Measurements from ENCODE around the gene ZNF648.

The ZNF648 gene

GRCh38 chr1:182086136-182086535, 24.6 kb upstream of the ZNF648 start:
- no peak for TF ChIP-seq ZFX (IDR thresholded peaks at IDR 0.05; ENCODE audit: borderline replicate concordance)
- no peak for TF ChIP-seq CTCF (IDR thresholded peaks at IDR 0.05)
- H3K27ac ChIP-seq = no peak overlapping the region

- H3K27ac ChIP-seq = no peak overlapping the region
- TF ChIP-seq ZFX (IDR thresholded peaks at IDR 0.05; ENCODE audit: borderline replicate concordance) (no peak), CTCF (IDR thresholded peaks at IDR 0.05) (no peak)
These were observed 24.2 kb upstream of the ZNF648 start for GRCh38 chr1:182085726-182086125.

- TF ChIP-seq ZFX (IDR thresholded peaks at IDR 0.05; ENCODE audit: borderline replicate concordance) (no peak), CTCF (IDR thresholded peaks at IDR 0.05) (peak; percentile 88)
These were observed 23.2 kb upstream of the ZNF648 start for GRCh38 chr1:182084487-182085316.

GRCh38 chr1:182083851-182084486, 22.5 kb upstream of the ZNF648 start:
- no peak overlapping the region for H3K27ac ChIP-seq
- no peak for TF ChIP-seq CTCF (IDR thresholded peaks at IDR 0.05)
- TF ChIP-seq ZFX (IDR thresholded peaks at IDR 0.05; ENCODE audit: borderline replicate concordance) = no peak

More at GRCh38 chr1:182084487-182085316, 23.2 kb upstream of the ZNF648 start:
- no peak overlapping the region; the same call in 1 of the 2 replicates for H3K27ac ChIP-seq

- TF ChIP-seq ZFX (IDR thresholded peaks at IDR 0.05; ENCODE audit: borderline replicate concordance) (no peak), CTCF (IDR thresholded peaks at IDR 0.05) (peak; percentile 92)
- H3K27ac ChIP-seq = no peak overlapping the region
These were observed 19.6 kb upstream of the ZNF648 start for GRCh38 chr1:182080955-182081582.

GRCh38 chr1:182080040-182080439, 18.5 kb upstream of the ZNF648 start:
- TF ChIP-seq CTCF (IDR thresholded peaks at IDR 0.05) (no peak), ZFX (IDR thresholded peaks at IDR 0.05; ENCODE audit: borderline replicate concordance) (no peak)
- no peak overlapping the region for H3K27ac ChIP-seq

Measured in 22Rv1 (cell line).